ENCODE measurements around the gene LAPTM4A. TPM values are rescaled to one million over a fixed set of nuclear protein-coding genes. Genes with fewer than 3 reads are reported as not detected.

The LAPTM4A gene
- total RNA-seq, 2 donors from 2014 or later = 285 to 291 TPM

GRCh38 chr2:20027705-20028434 is 23.6 kb downstream of the LAPTM4A start:
- TF ChIP-seq CTCF (conservative IDR thresholded peaks at IDR 0.05) = no peak
- Histone ChIP-seq H3K4me1 (ENCODE audit: control insufficient read depth, insufficient read depth, low read length) (no peaks in the 10 kb centered on the region), H3K4me3 (ENCODE audit: low read length) (no peak overlapping the region), H3K9ac (ENCODE audit: extremely low read depth, low read length, poor library complexity, severe bottlenecking) (no peak overlapping the region), H3K27ac (ENCODE audit: low read depth, low read length) (no peak overlapping the region), H3K27me3 (ENCODE audit: control insufficient read depth, insufficient read depth, low read length, poor library complexity, severe bottlenecking) (no peaks in the 10 kb centered on the region), H3K9me3 (ENCODE audit: control insufficient read depth, low read length) (peaks cover 15% of the 10 kb centered on the region), H3K36me3 (ENCODE audit: control insufficient read depth, insufficient read depth, low read length) (peaks cover 80% of the 10 kb centered on the region)
- H3K27ac Mint-ChIP-seq = no peak overlapping the region
- H3K9me3 Mint-ChIP-seq = peaks cover 2% of the 10 kb centered on the region
- no peak overlapping the region for H3K4me3 Mint-ChIP-seq
- no peaks in the 10 kb centered on the region for H3K27me3 Mint-ChIP-seq (ENCODE audit: insufficient read depth)
- H3K36me3 Mint-ChIP-seq (ENCODE audit: low read depth) = peaks cover 75% of the 10 kb centered on the region
- no peak for DNase-seq
- WGBS, 2 experiments (ENCODE audit: insufficient coverage in 1 of 2, insufficient read length in 1 of 2) = 95 to 100% methylated on average over 3 of the region's 3 CpGs
- H3K4me1 Mint-ChIP-seq = no peaks in the 10 kb centered on the region

- H3K27me3 ChIP-seq (ENCODE audit: control insufficient read depth, insufficient read depth, low read length, poor library complexity, severe bottlenecking) = no peaks in the 10 kb centered on the region
- Mint-ChIP-seq H3K9me3 (peaks cover 6% of the 10 kb centered on the region), H3K27me3 (ENCODE audit: insufficient read depth) (no peaks in the 10 kb centered on the region), H3K4me1 (no peaks in the 10 kb centered on the region), H3K4me3 (no peak overlapping the region), H3K27ac (no peak overlapping the region), H3K36me3 (ENCODE audit: low read depth) (peaks cover 74% of the 10 kb centered on the region)
- H3K9ac ChIP-seq (ENCODE audit: extremely low read depth, low read length, poor library complexity, severe bottlenecking) = no peak overlapping the region
- no peak for DNase-seq
- H3K4me1 ChIP-seq (ENCODE audit: control insufficient read depth, insufficient read depth, low read length) = no peaks in the 10 kb centered on the region
- no peak overlapping the region for H3K4me3 ChIP-seq (ENCODE audit: low read length)
- WGBS, 2 experiments (ENCODE audit: insufficient coverage in 1 of 2, insufficient read length in 1 of 2) = 70 to 71% methylated on average over 4 of the region's 4 CpGs
- H3K27ac ChIP-seq (ENCODE audit: low read depth, low read length) = no peak overlapping the region
- peaks cover 74% of the 10 kb centered on the region for H3K36me3 ChIP-seq (ENCODE audit: control insufficient read depth, insufficient read depth, low read length)
- no peak for TF ChIP-seq CTCF (conservative IDR thresholded peaks at IDR 0.05)
- H3K9me3 ChIP-seq (ENCODE audit: control insufficient read depth, low read length) = peaks cover 21% of the 10 kb centered on the region
These were observed 24.2 kb downstream of the LAPTM4A start for GRCh38 chr2:20027260-20027677.

DNA sequence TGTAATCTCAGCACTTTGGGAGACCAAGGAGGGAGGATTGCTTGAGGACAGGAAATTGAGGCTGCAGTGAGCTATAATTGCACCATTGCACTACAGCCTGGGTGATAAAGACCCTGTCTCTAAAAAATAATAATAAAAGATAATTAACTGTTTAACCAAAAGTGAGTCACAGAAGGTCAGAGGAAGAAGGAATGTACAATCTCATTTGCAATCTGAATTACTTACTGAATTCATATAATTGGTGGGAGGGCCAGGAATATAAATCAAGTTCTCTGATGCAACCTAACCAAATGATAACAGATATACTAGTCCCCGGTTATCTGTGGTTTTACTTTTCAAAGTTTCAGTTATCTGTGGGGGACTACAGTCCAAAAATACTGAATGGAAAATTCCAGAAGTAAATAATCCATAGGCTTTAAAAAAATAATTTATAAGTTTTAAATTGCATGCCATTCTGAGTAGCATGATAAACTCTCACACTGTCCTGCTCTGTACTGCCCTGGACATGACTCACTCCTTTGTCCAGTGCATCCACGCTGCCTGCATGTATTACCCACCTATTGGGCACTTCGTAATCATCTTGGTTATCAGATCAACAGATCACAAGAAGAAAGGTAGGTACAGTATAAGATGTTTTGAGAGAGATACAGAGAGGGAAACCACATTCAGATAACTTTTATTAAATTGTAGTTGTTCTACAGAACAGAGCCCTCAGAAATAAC is 26.2 kb downstream of the LAPTM4A start:
- H3K9me3 Mint-ChIP-seq = peaks cover 26% of the 10 kb centered on the region
- Histone ChIP-seq H3K9me3 (ENCODE audit: control insufficient read depth, low read length) (peaks cover 35% of the 10 kb centered on the region), H3K27ac (ENCODE audit: low read depth, low read length) (no peak overlapping the region), H3K36me3 (ENCODE audit: control insufficient read depth, insufficient read depth, low read length) (peaks cover 54% of the 10 kb centered on the region), H3K4me1 (ENCODE audit: control insufficient read depth, insufficient read depth, low read length) (no peaks in the 10 kb centered on the region), H3K9ac (ENCODE audit: extremely low read depth, low read length, poor library complexity, severe bottlenecking) (no peak overlapping the region), H3K4me3 (ENCODE audit: low read length) (no peak overlapping the region), H3K27me3 (ENCODE audit: control insufficient read depth, insufficient read depth, low read length, poor library complexity, severe bottlenecking) (no peaks in the 10 kb centered on the region)
- no peaks in the 10 kb centered on the region for H3K27me3 Mint-ChIP-seq (ENCODE audit: insufficient read depth)
- H3K27ac Mint-ChIP-seq = no peak overlapping the region
- TF ChIP-seq CTCF (conservative IDR thresholded peaks at IDR 0.05) = no peak
- no peak overlapping the region for H3K4me3 Mint-ChIP-seq
- no peak for DNase-seq
- H3K36me3 Mint-ChIP-seq (ENCODE audit: low read depth) = peaks cover 73% of the 10 kb centered on the region
- H3K4me1 Mint-ChIP-seq = no peaks in the 10 kb centered on the region
- WGBS, 2 experiments (ENCODE audit: insufficient coverage in 1 of 2, insufficient read length in 1 of 2) = 100% methylated on average over 1 to 3 of the region's 3 CpGs

Data from endodermal cell (in vitro differentiated cells).